SK-N-MC (cell line): ENCODE data around the gene GNLY.

Source experiments
- DNase-seq: peaks from one replicate; pipeline ENCODE4 v3.0.0-alpha.2; 2011; ENCODE audit warnings: low read depth, low spot score
- H3K27ac ChIP-seq: fragments of 200-600 bp; sonication (generic); 2 replicates; pipeline ENCODE4 v1.5.1; 2016; ENCODE audit warnings: mixed run types
- H3K36me3 ChIP-seq: fragments of 200-600 bp; sonication (generic); 2 replicates; pipeline ENCODE4 v1.6.1; 2017; ENCODE audit warnings: antibody characterized with exemption, low read length, mixed read lengths; ENCODE audit not compliant: insufficient read depth
- H3K4me3 ChIP-seq: fragments of 200-600 bp; sonication (generic); 2 replicates; pipeline ENCODE4 v1.5.1; 2016
- H3K9ac ChIP-seq: fragments of 200-600 bp; sonication (generic); 2 replicates; pipeline ENCODE4 v1.8.0; 2017; ENCODE audit warnings: mixed run types, mixed read lengths; ENCODE audit not compliant: insufficient read length
- H3K9me3 ChIP-seq: fragments of 200-600 bp; sonication (generic); 2 replicates; pipeline ENCODE4 v1.6.1; 2017; ENCODE audit warnings: low read depth, mild to moderate bottlenecking, antibody characterized with exemption, low read length, moderate library complexity, mixed read lengths
- EZH2 ChIP-seq: fragments of 200-600 bp; sonication (generic); IDR thresholded peaks from one replicate; pipeline ENCODE4 v1.6.1; 2017; ENCODE audit warnings: antibody characterized with exemption
- FOXP2 ChIP-seq: optimal IDR thresholded peaks from 2 replicates; pipeline ENCODE3; 2011; ENCODE audit warnings: mild to moderate bottlenecking, moderate library complexity; ENCODE audit not compliant: insufficient read depth; ENCODE audit errors: extremely low read length, control extremely low read depth
- POLR2AphosphoS5 ChIP-seq: IDR thresholded peaks from 2 replicates; pipeline ENCODE4 v1.6.1; 2012; ENCODE audit warnings: mild to moderate bottlenecking, low read depth, low read length, borderline replicate concordance

Gene GNLY

GRCh38 chr2:85675866-85676548, 18.2 kb upstream of the GNLY start:
- TF ChIP-seq POLR2AphosphoS5 (no peak), EZH2 (no peak), FOXP2 (no peak)
- no peak overlapping the region for H3K9ac ChIP-seq
- H3K36me3 ChIP-seq, result no peaks in the 10 kb centered on the region
- H3K9me3 ChIP-seq, result no peaks in the 10 kb centered on the region
- no peak for DNase-seq
- H3K4me3 ChIP-seq, result no peak overlapping the region
- no peak overlapping the region for H3K27ac ChIP-seq

GRCh38 chr2:85678377-85678776, 15.8 kb upstream of the GNLY start:
- TF ChIP-seq FOXP2, result no peak
- no peak for TF ChIP-seq EZH2
- TF ChIP-seq POLR2AphosphoS5, result no peak
- no peak overlapping the region for H3K27ac ChIP-seq
- no peak for DNase-seq
- H3K36me3 ChIP-seq, result no peaks in the 10 kb centered on the region
- no peak overlapping the region for H3K4me3 ChIP-seq
- no peaks in the 10 kb centered on the region for H3K9me3 ChIP-seq
- no peak overlapping the region for H3K9ac ChIP-seq

GRCh38 chr2:85678794-85679672, 15.1 kb upstream of the GNLY start:
- H3K36me3 ChIP-seq, result no peaks in the 10 kb centered on the region
- no peak for DNase-seq
- no peak overlapping the region for H3K4me3 ChIP-seq
- no peaks in the 10 kb centered on the region for H3K9me3 ChIP-seq
- no peak overlapping the region for H3K9ac ChIP-seq
- TF ChIP-seq POLR2AphosphoS5 (no peak), FOXP2 (no peak), EZH2 (no peak)
- H3K27ac ChIP-seq, result no peak overlapping the region

- H3K36me3 ChIP-seq, result no peaks in the 10 kb centered on the region
- H3K4me3 ChIP-seq, result no peak overlapping the region
- no peak for TF ChIP-seq EZH2
- TF ChIP-seq POLR2AphosphoS5, result no peak
- TF ChIP-seq FOXP2, result no peak
- H3K9me3 ChIP-seq, result no peaks in the 10 kb centered on the region
- no peak overlapping the region for H3K27ac ChIP-seq
- DNase-seq, result no peak
- no peak overlapping the region for H3K9ac ChIP-seq
Observed at GRCh38 chr2:85680707-85681371, 13.3 kb upstream of the GNLY start.

GRCh38 chr2:85681372-85681763, 12.8 kb upstream of the GNLY start:
- TF ChIP-seq EZH2, result no peak
- no peak for TF ChIP-seq POLR2AphosphoS5
- TF ChIP-seq FOXP2, result no peak
- H3K9ac ChIP-seq, result no peak overlapping the region
- DNase-seq, result no peak
- H3K36me3 ChIP-seq, result no peaks in the 10 kb centered on the region
- no peaks in the 10 kb centered on the region for H3K9me3 ChIP-seq
- H3K4me3 ChIP-seq, result no peak overlapping the region
- no peak overlapping the region for H3K27ac ChIP-seq

- TF ChIP-seq POLR2AphosphoS5 (no peak), EZH2 (no peak), FOXP2 (no peak)
- Histone ChIP-seq H3K36me3 (no peaks in the 10 kb centered on the region), H3K9me3 (no peaks in the 10 kb centered on the region), H3K4me3 (no peak overlapping the region), H3K27ac (no peak overlapping the region), H3K9ac (no peak overlapping the region)
- DNase-seq, result no peak
Observed at GRCh38 chr2:85681776-85682175, 12.4 kb upstream of the GNLY start.

- no peak for DNase-seq
- Histone ChIP-seq H3K27ac (no peak overlapping the region), H3K36me3 (no peaks in the 10 kb centered on the region), H3K9ac (no peak overlapping the region), H3K9me3 (no peaks in the 10 kb centered on the region), H3K4me3 (no peak overlapping the region)
- no peak for TF ChIP-seq FOXP2
- TF ChIP-seq EZH2, result no peak
- no peak for TF ChIP-seq POLR2AphosphoS5
Observed at GRCh38 chr2:85682378-85682777, 11.8 kb upstream of the GNLY start.

- H3K9me3 ChIP-seq, result no peaks in the 10 kb centered on the region
- no peak overlapping the region for H3K4me3 ChIP-seq
- no peak overlapping the region for H3K9ac ChIP-seq
- TF ChIP-seq EZH2, result no peak
- TF ChIP-seq POLR2AphosphoS5, result no peak
- no peak for TF ChIP-seq FOXP2
- no peak for DNase-seq
- no peak overlapping the region for H3K27ac ChIP-seq
- H3K36me3 ChIP-seq, result no peaks in the 10 kb centered on the region
Observed at GRCh38 chr2:85684380-85684779, 9.8 kb upstream of the GNLY start.
